ENCODE data around the gene CX3CL1. TPM values are rescaled to one million over a fixed set of nuclear protein-coding genes. Genes with fewer than 3 reads are reported as not detected.

The CX3CL1 gene
- total RNA-seq, 1 donor from 2014 or later, result 47.9 TPM

DNA sequence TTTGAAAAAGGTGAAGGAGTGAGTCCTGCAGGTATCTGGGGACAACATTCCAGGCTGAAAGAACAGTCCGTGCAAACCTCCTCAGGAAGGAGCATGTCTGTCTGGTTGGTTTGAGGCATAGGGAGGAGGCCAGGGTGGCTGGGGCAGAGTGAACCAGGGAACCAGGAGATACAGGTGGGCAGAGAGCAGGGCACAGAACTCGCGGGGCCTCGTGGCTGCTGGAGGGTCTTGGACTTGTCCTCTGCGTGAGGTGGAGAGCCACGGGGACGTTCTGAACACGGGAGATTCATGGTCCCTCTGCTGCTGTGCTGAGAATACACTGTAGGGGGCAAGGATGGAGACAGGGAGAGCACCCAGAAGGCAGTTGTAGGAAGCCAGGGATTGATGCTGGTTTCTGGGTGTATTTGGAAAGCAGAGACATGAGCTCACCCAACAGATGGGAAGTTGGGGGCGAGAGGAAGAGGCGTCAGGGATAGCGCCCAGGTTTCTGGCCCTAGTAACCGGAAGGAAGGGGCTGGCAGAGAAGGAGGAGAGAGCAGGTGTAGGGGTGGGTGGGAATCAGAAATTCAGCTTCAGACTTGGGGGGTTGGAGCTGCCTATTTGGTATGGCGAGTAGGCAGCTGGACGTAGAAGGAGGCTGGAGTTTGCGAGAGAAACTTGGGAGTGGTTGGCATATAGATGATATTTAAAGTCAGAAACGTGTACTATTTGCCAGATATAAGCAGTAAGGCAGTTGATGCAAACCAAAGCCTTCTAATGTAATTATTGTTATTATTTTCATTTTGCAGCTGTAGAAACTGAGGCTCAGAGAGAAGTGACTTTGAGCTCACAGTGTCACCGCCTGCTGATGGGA lies 31.9 kb downstream of the CX3CL1 start, which contains the start of gene CCL17:
CCL17 (plus strand) TSS at position 803 of the 853 bp plus-strand sequence. CDS start 9,166 bp downstream, outside the sequence.
- no peak for DNase-seq (ENCODE audit: low spot score)
- no peaks in the 10 kb centered on the region for H3K36me3 Mint-ChIP-seq (ENCODE audit: low read depth)
- no peak within 1 kb of the TSS for H3K4me3 Mint-ChIP-seq (ENCODE audit: unreplicated experiment)
- TF ChIP-seq, protein P1, sequence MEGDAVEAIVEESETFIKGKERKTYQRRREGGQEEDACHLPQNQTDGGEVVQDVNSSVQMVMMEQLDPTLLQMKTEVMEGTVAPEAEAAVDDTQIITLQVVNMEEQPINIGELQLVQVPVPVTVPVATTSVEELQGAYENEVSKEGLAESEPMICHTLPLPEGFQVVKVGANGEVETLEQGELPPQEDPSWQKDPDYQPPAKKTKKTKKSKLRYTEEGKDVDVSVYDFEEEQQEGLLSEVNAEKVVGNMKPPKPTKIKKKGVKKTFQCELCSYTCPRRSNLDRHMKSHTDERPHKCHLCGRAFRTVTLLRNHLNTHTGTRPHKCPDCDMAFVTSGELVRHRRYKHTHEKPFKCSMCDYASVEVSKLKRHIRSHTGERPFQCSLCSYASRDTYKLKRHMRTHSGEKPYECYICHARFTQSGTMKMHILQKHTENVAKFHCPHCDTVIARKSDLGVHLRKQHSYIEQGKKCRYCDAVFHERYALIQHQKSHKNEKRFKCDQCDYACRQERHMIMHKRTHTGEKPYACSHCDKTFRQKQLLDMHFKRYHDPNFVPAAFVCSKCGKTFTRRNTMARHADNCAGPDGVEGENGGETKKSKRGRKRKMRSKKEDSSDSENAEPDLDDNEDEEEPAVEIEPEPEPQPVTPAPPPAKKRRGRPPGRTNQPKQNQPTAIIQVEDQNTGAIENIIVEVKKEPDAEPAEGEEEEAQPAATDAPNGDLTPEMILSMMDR (IDR thresholded peaks at IDR 0.05), result no peak
- H3K27ac Mint-ChIP-seq (ENCODE audit: unreplicated experiment), result no peak within 1 kb of the TSS
- no peaks in the 10 kb centered on the region for H3K4me1 Mint-ChIP-seq (ENCODE audit: low read depth)
- H3K27me3 Mint-ChIP-seq (ENCODE audit: low read depth), result peaks cover 27% of the 10 kb centered on the region
- no peaks in the 10 kb centered on the region for H3K9me3 Mint-ChIP-seq (ENCODE audit: low read depth)

DNA sequence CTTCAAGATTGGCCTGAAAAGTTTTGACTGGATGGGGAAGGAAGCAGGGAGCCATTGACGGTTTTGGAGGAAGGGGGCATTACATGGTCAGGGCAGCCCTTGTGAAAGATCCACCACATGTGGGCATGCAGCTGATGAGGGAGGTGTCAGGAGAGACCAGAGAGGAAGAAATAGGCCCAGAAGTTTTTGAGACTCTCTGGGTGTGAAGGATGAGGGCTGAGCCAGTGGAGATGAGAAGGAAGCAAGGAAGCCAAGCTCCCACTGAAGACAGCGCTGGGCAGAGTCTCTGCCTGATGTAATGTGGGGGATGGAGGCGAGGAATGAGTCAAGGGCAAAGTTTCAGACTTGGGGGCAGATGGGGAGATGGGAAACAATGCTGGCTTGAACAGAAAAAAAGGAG lies 32.8 kb downstream of the CX3CL1 start:
- Mint-ChIP-seq H3K9me3 (ENCODE audit: low read depth) (no peaks in the 10 kb centered on the region), H3K4me1 (ENCODE audit: low read depth) (peaks cover 2% of the 10 kb centered on the region), H3K27me3 (ENCODE audit: low read depth) (peaks cover 26% of the 10 kb centered on the region), H3K27ac (ENCODE audit: unreplicated experiment) (no peak overlapping the region), H3K36me3 (ENCODE audit: low read depth) (no peaks in the 10 kb centered on the region), H3K4me3 (ENCODE audit: unreplicated experiment) (no peak overlapping the region)
- no peak for DNase-seq (ENCODE audit: low spot score)
- TF ChIP-seq, protein P1 (IDR thresholded peaks at IDR 0.05), result no peak

DNA sequence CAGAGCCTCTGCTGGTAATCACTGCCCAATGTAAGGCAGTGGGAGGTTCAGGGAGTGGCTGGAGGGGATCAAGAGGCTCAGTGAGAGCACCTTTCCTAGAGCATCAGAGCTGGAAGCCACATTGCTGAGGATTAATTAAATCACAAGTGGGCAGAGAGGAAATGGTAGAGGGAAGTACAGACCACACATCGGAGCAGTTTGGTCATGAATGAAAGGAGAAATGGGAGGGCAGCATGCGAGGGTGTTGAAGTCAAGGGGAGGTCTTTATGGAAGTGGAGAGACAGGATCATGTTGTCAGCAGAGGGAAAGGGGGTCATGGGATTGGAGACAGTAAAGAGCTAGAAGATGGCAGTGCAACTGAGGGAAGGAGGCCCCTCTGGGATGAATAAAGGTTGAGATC lies 34.6 kb downstream of the CX3CL1 start:
- TF ChIP-seq, protein P1 (IDR thresholded peaks at IDR 0.05), result no peak
- Mint-ChIP-seq H3K27ac (ENCODE audit: unreplicated experiment) (no peak overlapping the region), H3K9me3 (ENCODE audit: low read depth) (no peaks in the 10 kb centered on the region), H3K4me3 (ENCODE audit: unreplicated experiment) (no peak overlapping the region), H3K27me3 (ENCODE audit: low read depth) (peaks cover 22% of the 10 kb centered on the region), H3K36me3 (ENCODE audit: low read depth) (no peaks in the 10 kb centered on the region), H3K4me1 (ENCODE audit: low read depth) (peaks cover 6% of the 10 kb centered on the region)
- DNase-seq (ENCODE audit: low spot score), result no peak

DNA sequence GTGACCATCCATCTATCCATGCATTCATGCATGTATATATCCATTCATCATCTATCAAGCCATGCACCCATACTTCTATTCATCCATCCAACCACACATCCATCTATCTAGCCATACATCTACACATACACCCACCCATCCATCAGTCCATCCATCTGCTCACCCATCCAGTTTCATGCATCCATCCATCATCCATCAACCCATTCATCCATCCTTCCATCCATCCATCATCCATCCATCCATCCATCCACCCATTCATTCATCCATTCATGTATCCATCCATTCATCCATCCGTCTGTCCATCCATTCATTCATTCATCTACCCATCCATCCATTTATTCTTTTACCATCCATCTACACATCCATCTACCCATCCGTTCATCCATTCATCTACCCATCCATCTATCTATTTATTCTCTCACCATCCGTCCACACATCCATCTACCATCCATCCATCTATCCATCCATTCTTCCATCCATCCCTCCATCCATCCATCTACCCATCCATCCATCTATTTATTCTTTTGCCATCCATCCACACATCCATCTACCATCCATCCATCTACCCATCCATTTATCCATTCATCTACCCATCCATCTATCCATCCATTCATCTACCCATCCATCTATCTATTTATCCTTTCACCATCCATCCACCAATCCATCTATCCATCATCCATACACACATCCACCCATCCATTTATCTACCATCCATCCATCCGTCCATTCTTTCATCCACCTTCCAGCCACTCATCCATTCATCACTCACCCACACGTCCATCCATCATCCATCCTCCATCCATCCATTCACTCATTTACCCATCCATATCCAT lies 35.4 kb downstream of the CX3CL1 start:
- no peaks in the 10 kb centered on the region for H3K36me3 Mint-ChIP-seq (ENCODE audit: low read depth)
- peaks cover 6% of the 10 kb centered on the region for H3K4me1 Mint-ChIP-seq (ENCODE audit: low read depth)
- H3K9me3 Mint-ChIP-seq (ENCODE audit: low read depth), result no peaks in the 10 kb centered on the region
- H3K4me3 Mint-ChIP-seq (ENCODE audit: unreplicated experiment), result no peak overlapping the region
- H3K27me3 Mint-ChIP-seq (ENCODE audit: low read depth), result peaks cover 22% of the 10 kb centered on the region
- H3K27ac Mint-ChIP-seq (ENCODE audit: unreplicated experiment), result no peak overlapping the region
- DNase-seq (ENCODE audit: low spot score), result no peak
- TF ChIP-seq, protein P1 (IDR thresholded peaks at IDR 0.05), result no peak

DNA sequence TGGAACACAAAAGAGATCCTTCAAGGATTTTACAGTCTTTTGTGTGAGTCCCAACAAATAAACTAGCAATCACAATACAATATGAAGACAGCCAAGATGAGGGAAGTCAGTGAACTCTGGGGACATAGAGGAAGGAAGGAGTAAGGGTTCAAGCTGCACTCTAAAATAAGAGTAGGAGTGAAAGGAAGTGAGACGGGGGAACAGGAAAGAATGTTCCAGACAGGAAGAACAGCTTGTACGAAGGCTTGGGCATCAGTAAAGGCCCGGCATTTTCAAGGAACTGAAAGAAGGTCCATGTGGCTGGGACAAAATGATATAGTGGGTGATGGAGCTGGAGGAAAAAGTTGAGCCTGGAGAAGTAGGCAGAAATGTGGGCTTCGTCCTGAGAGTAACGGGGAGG lies 36.8 kb downstream of the CX3CL1 start:
- Mint-ChIP-seq H3K36me3 (ENCODE audit: low read depth) (no peaks in the 10 kb centered on the region), H3K27ac (ENCODE audit: unreplicated experiment) (no peak overlapping the region), H3K4me3 (ENCODE audit: unreplicated experiment) (no peak overlapping the region), H3K27me3 (ENCODE audit: low read depth) (peaks cover 19% of the 10 kb centered on the region), H3K9me3 (ENCODE audit: low read depth) (no peaks in the 10 kb centered on the region), H3K4me1 (ENCODE audit: low read depth) (peaks cover 6% of the 10 kb centered on the region)
- TF ChIP-seq, protein P1 (IDR thresholded peaks at IDR 0.05), result no peak
- no peak for DNase-seq (ENCODE audit: low spot score)

All from chondrocyte (in vitro differentiated cells).